GM18867 (cell line): ENCODE data around the gene NUDT6.
A peak's percentile ranks its signal among the peaks of the same experiment; 100 is the strongest.
"Not testable (repeated sequence)": the region's sequence is repeated elsewhere in the genome, so short reads cannot be mapped to it uniquely, and the experiment has no call there.

ENCODE experiments used
- ATAC-seq: cut with Tn5 transposase; IDR thresholded peaks from one replicate; pipeline ENCODE4 v1.9.1; 2021; ENCODE audit warnings: mild to moderate bottlenecking, moderate library complexity; ENCODE audit not compliant: unreplicated experiment

NUDT6 gene

GRCh38 chr4:122921971-122922876, at the start of gene NUDT6:
Gene NUDT6, minus strand, starts transcription at chr4:122922597. Its CDS starts 25 bp downstream, at chr4:122922572.
- ATAC-seq: peak; percentile 74

- no peak for ATAC-seq
Measured at GRCh38 chr4:122968227-122968812, 45.9 kb upstream of the NUDT6 start.

GRCh38 chr4:122967231-122967630, 44.8 kb upstream of the NUDT6 start:
- ATAC-seq: no peak

DNA sequence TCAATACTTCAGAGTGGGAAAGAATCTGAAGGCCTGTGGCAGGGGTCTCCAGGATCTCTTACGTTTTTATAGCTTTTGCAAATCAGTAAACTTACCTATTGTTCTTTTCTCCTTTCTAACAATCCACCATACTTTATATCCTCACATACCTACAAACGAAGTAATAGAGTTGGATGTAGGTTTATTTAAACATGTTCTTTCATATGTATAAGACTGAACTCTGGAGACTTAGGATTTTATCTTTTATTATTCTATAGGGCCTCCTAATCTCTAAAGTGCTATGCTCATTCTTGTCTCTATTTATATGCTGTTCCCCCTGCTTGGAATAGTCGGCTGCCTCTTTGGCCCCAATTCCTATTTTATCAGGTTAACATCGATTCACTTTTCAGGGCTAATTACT, 43.8 kb upstream of the NUDT6 start:
- ATAC-seq: no peak

DNA sequence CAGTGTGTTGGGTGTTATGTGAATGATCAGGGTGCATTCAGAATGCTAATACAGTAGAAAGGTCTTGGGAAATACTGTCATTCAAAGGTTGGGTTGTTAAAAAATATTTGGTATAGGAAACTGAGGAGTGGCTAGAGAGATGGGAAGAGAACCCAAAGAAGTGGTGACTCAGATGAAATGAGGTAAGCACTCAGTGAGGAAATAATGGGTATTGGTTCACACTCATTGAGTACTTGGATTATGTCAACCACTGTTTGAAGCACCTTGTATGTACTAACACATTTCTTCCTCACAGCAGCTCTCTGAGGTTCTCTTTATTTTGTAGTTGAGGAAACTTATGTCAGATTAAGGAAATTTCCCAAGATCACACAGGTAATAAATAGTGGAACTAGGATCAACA, 40.8 kb upstream of the NUDT6 start:
- ATAC-seq: no peak

DNA sequence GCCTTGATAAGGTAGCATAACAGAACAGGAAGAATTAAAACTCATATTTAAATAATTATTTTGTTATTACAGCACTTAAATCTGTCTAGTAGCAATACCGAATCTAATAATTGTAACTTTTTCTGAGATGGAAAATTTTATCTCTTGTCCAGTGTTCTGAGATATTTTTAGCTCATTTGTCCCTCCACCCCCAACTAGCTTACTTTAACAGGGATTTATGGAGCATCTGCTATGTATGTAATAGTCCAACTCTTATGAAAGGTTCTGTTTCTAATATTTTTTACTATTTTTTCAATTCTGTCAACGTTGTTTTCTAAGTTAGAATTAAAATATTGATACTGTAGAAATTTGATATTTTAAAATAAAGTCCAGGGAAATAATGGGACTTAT, 38.2 kb upstream of the NUDT6 start:
- no peak for ATAC-seq

DNA sequence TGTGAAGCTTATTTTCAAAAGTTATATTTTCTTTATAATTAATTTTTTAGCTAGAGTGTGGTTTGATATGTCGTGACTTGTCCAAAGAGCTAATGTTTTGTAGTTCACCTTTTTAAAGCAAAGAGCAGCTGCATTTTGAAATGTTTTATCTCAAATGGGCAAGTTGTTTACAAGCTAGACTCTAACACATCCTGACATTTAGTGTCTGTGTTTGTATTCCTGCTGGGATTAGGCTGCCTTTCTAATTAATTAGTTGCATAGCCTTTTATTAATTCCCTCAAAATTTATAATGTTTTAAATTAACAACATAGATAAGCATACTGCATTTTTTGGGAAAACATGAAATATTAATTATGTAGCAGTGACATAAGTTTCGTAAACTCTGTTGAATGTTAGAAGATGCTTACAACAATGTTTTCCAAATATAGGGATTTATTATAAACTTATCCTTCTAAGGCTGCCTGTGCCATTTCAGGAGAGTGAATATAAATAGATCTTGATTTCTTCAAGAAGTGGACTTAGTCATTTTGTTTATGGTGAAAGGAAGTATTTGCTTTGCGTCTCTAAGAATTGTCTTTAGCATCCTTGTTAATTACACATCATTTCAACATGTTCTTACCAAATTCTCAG, 37.7 kb upstream of the NUDT6 start:
- ATAC-seq: no peak

DNA sequence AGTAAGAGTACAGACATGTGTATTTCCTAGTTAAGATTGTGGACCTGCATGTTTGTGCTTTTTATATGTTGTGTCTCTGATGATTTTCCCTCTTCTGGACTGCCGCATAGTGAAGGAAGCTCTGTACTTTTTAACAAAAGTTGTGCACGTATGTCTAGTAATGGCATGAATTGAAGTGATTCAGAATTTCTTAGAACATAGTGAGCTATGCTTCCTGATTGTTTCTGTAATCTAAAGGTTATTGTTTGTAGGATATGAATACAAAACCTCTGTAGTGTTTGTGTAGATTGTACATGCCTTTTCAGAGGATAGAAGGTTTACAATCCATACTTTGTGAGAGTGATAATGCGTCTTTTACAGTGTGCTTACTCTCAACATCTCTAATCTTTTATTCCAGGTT, 37.0 kb upstream of the NUDT6 start:
- no peak for ATAC-seq

DNA sequence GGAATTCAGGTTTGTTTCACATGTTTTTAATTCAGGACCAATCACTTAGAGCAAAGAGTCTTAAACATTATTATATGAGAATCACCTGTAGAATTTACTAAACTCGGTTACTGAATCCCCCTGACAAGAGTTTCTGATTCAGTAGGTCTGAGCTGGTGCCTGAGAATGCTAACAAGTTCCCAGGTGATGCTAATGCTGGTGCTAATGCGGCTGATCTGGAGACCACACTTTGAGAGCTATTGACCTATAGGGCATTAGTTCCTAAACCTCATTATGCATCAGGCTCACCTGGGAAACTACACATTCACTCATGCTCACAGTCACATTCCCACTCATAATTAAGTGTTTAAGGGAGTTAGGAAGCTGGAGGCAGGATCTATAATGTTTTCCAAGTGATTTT, 36.1 kb upstream of the NUDT6 start:
- no peak for ATAC-seq

DNA sequence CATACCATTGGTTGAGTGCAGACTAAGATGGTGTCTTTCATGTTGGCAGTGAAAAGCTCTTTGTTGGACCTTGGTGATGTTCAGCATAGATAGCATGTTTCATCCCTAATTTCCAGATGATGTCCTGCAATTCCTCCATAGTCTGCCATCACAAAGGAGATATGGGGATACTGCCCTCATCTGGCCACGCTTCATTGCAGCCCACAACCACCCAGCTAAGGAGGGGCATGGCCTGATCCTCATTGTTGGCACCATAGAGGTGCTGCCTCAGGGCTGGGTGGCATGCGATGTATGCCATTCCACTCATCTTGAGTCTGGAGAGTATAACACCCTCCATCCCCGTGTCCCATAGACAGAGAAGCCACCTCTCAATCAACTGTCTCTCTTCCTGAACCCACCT, 31.5 kb upstream of the NUDT6 start:
- ATAC-seq: no peak

DNA sequence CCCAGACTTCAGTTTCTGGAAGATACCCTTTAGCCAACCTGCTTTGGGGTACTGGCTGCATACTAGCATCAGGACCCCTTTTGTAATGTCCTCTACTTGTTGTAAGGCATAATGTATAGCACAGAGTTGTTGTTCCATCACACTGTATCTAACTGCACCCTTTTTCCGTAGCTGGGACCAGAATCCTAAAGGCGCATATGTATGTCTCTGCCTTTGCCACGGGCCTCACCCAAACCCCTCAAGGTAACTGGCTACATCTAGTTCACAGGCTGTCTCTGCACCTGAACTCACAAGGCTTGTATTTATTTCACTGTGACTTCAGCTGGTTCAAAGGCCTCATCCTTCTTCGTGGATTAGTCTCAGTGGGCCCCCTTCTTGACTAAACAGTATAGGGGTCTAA, 29.6 kb upstream of the NUDT6 start:
- ATAC-seq: no peak

DNA sequence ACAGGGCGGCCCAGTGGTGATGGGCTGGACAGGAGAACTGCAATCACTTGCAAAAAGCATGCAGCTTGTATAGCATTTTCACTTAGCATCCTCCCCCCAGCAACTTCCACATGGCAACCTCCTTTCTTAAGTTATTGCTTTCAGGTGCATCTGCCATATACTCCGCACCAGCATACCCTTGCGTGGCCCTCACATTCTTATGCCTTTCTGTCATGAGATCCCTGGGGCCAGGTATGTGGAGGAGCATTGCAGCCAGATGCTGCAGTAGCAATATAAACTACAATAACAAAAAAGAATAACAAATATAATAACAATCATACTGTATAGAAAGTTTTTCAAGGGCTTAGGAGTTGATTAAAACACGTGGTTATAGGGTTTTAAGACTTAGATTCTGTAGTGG, 26.3 kb upstream of the NUDT6 start:
- ATAC-seq: no peak

DNA sequence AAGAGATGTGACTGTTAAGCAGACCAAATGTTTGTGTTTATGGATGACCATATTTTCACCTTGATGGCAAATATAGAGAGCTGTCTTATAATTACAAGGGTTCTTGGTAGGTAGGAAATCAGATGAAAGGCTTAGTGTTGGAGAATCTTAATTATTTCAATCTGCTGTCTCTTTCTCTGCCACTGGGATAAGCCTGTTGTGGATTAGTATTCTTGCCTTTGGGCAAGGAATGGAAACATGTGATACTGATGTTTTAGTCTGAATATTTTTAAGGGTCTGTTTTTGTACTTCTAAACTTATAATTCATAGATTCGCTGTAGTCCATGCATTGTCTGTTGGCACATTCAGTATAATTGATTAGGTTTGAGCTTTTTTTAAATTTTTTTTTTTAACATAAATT, 23.7 kb upstream of the NUDT6 start:
- no peak for ATAC-seq

DNA sequence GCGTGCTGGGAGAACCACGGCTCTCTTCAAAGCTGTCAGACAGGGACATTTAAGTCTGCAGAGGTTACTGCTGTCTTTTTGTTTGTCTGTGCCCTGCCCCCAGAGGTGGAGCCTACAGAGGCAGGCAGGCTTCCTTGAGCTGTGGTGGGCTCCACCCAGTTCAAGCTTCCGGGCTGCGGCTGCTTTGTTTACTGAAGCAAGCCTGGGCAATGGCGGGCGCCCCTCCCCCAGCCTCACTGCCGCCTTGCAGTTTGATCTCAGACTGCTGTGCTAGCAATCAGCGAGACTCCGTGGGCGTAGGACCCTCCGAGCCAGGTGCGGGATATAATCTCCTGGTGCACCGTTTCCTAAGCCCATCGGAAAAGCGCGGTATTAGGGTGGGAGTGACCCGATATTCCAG, 22.7 kb upstream of the NUDT6 start:
- not testable (repeated sequence) for ATAC-seq

GRCh38 chr4:122932763-122933162, 10.4 kb upstream of the NUDT6 start:
- no peak for ATAC-seq

- ATAC-seq: no peak
Measured at GRCh38 chr4:122930862-122931261, 8.5 kb upstream of the NUDT6 start.

- no peak for ATAC-seq
Measured at GRCh38 chr4:122928930-122929329, 6.5 kb upstream of the NUDT6 start.

DNA sequence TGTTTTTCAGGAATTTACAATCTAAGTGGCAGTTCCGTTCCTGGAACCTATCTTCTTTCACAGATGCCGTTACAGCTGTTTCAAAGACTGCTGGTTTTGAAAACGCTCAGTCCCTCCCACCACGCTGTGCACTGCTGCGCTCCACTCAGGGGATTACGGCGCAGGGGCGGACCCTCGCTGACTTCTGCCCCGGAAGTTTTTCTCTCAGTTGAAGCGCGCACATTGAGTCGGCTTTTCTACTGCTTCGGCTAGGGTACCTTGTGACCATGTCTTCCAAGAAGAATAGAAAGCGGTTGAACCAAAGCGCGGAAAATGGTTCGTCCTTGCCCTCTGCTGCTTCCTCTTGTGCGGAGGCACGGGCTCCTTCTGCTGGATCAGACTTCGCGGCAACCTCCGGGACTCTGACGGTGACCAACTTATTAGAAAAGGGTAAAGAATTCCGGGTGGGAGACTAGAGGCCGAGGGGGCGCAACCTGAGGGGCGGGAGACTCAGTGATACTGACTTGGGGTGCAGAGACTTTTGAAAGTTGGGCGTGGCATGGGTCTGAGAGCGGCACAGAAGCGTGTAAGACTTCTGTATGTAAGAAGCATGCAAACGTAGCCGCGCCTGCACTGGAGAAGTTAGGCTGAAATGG, 597 bp upstream of the NUDT6 start:
- ATAC-seq: peak; percentile 97

- no peak for ATAC-seq
Measured at GRCh38 chr4:122921300-122921699, 1.1 kb downstream of the NUDT6 start.

- ATAC-seq: no peak
Measured at GRCh38 chr4:122920473-122920872, 1.9 kb downstream of the NUDT6 start.

DNA sequence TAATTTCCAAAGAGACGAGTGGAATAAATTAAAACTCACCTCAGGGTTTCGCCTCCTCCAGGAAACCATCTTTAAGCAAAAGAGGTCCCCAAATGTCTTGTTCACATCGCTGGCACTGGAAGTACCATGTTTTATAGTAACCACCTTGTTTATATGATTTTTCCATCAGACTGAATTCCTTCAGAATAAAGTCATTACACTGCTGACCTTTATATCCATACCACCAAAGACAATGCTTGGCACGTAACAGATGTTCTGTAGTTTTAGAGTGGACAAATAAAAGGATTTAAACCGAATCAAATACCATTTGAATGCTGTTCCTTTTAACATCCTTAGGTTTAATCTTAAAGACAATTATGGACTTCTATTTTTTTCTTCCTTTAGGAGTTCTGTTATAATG, 4.7 kb downstream of the NUDT6 start:
- ATAC-seq: no peak

GRCh38 chr4:122914938-122915337, 7.5 kb downstream of the NUDT6 start:
- no peak for ATAC-seq
